GM21619 (cell line): ENCODE results near the gene SLC27A6.
"Not testable (repeated sequence)": the region's sequence is repeated elsewhere in the genome, so short reads cannot be mapped to it uniquely, and the experiment has no call there.

ENCODE experiments used
- ATAC-seq: cut with Tn5 transposase; IDR thresholded peaks from one replicate; pipeline ENCODE4 v1.9.1; 2021; ENCODE audit not compliant: unreplicated experiment

SLC27A6 gene

GRCh38 chr5:129001841-129002526, 36.7 kb downstream of the SLC27A6 start:
- no peak for ATAC-seq

- ATAC-seq, result no peak
Measured at GRCh38 chr5:129002527-129002842, 37.2 kb downstream of the SLC27A6 start.

GRCh38 chr5:129003232-129003631, 37.9 kb downstream of the SLC27A6 start:
- ATAC-seq, result no peak

GRCh38 chr5:129014185-129014584, 48.9 kb downstream of the SLC27A6 start:
- no peak for ATAC-seq

- no peak for ATAC-seq
Measured at GRCh38 chr5:129018837-129019236, 53.5 kb downstream of the SLC27A6 start.

GRCh38 chr5:129019401-129019908, 54.2 kb downstream of the SLC27A6 start:
- no peak for ATAC-seq

- no peak for ATAC-seq
Measured at GRCh38 chr5:129020683-129021082, 55.4 kb downstream of the SLC27A6 start.

- ATAC-seq, result no peak
Measured at GRCh38 chr5:129021744-129022143, 56.5 kb downstream of the SLC27A6 start.

- no peak for ATAC-seq
Measured at GRCh38 chr5:129022599-129022998, 57.3 kb downstream of the SLC27A6 start.

GRCh38 chr5:129027260-129027659, 62.0 kb downstream of the SLC27A6 start:
- ATAC-seq, result no peak

- no peak for ATAC-seq
Measured at GRCh38 chr5:129031886-129032683, 66.8 kb downstream of the SLC27A6 start.

- not testable (repeated sequence) for ATAC-seq
Measured at GRCh38 chr5:129036257-129036656, 71.0 kb downstream of the SLC27A6 start.

- ATAC-seq, result no peak
Measured at GRCh38 chr5:129041196-129041881, 76.1 kb downstream of the SLC27A6 start.

GRCh38 chr5:129042306-129042705, 77.0 kb downstream of the SLC27A6 start:
- ATAC-seq, result no peak

GRCh38 chr5:129043894-129044293, 78.6 kb downstream of the SLC27A6 start:
- no peak for ATAC-seq

- no peak for ATAC-seq
Measured at GRCh38 chr5:129046151-129046550, 80.9 kb downstream of the SLC27A6 start.

- ATAC-seq, result no peak
Measured at GRCh38 chr5:129048509-129048908, 83.2 kb downstream of the SLC27A6 start.

- no peak for ATAC-seq
Measured at GRCh38 chr5:129049126-129049799, 84.0 kb downstream of the SLC27A6 start.

GRCh38 chr5:129051283-129051682, 86.0 kb downstream of the SLC27A6 start:
- ATAC-seq, result no peak

- no peak for ATAC-seq
Measured at GRCh38 chr5:129053438-129053837, 88.2 kb downstream of the SLC27A6 start.

- no peak for ATAC-seq
Measured at GRCh38 chr5:129057329-129057728, 92.0 kb downstream of the SLC27A6 start.
